ENCODE results near the gene ZFYVE28.

Gene ZFYVE28

GRCh38 chr4:2246384-2247127, 171.9 kb downstream of the ZFYVE28 start:
- no peak for TF ChIP-seq CTCF (IDR thresholded peaks at IDR 0.05; ENCODE audit: control insufficient read depth, extremely low read depth, insufficient read depth)
- H3K4me3 ChIP-seq (ENCODE audit: low read depth, low read length), result no peak overlapping the region
- no peak for DNase-seq (ENCODE audit: low read depth)

GRCh38 chr4:2245787-2246275, 172.6 kb downstream of the ZFYVE28 start:
- H3K4me3 ChIP-seq (ENCODE audit: low read depth, low read length), result no peak overlapping the region
- no peak for TF ChIP-seq CTCF (IDR thresholded peaks at IDR 0.05; ENCODE audit: control insufficient read depth, extremely low read depth, insufficient read depth)
- DNase-seq (ENCODE audit: low read depth), result no peak

GRCh38 chr4:2245057-2245786, 173.2 kb downstream of the ZFYVE28 start:
- DNase-seq (ENCODE audit: low read depth), result no peak
- H3K4me3 ChIP-seq (ENCODE audit: low read depth, low read length), result no peak overlapping the region
- no peak for TF ChIP-seq CTCF (IDR thresholded peaks at IDR 0.05; ENCODE audit: control insufficient read depth, extremely low read depth, insufficient read depth)

GRCh38 chr4:2243681-2244380, 174.6 kb downstream of the ZFYVE28 start:
- DNase-seq (ENCODE audit: low read depth), result no peak
- no peak overlapping the region for H3K4me3 ChIP-seq (ENCODE audit: low read depth, low read length)
- no peak for TF ChIP-seq CTCF (IDR thresholded peaks at IDR 0.05; ENCODE audit: control insufficient read depth, extremely low read depth, insufficient read depth)

GRCh38 chr4:2241410-2242353, 176.8 kb downstream of the ZFYVE28 start, which contains the start of the genes HAUS3 and POLN:
Gene HAUS3, minus strand, starts transcription at chr4:2242121. Its CDS starts 1,175 bp downstream, at chr4:2240946.
Gene POLN, minus strand, starts transcription at chr4:2242121. Its CDS starts 12,890 bp downstream, at chr4:2229231.
- H3K4me3 ChIP-seq (ENCODE audit: low read depth, low read length), result peak within 1 kb of the TSS; percentile 83
- peak; percentile 87 for DNase-seq (ENCODE audit: low read depth)

More at GRCh38 chr4:2241410-2242353, 176.8 kb downstream of the ZFYVE28 start, which contains the start of the genes HAUS3 and POLN:
- no peak for TF ChIP-seq CTCF (IDR thresholded peaks at IDR 0.05; ENCODE audit: control insufficient read depth, extremely low read depth, insufficient read depth)

All from LNCaP clone FGC (cell line).